ENCODE measurements around the gene MT1A.

Gene MT1A

GRCh38 chr16:56643833-56644232, 5.4 kb downstream of the MT1A start:
- no peak overlapping the region for H3K4me3 ChIP-seq (ENCODE audit: low read depth in 1 of 2, low read length in 2 of 2)
- H3K9ac ChIP-seq (ENCODE audit: low read depth, low read length) = no peak overlapping the region
- H4K20me1 ChIP-seq (ENCODE audit: insufficient read depth, low read length) = no peaks in the 10 kb centered on the region
- TF ChIP-seq CTCF (IDR thresholded peaks at IDR 0.05; ENCODE audit: borderline replicate concordance, extremely low read depth, low read length, poor library complexity, severe bottlenecking) = no peak
- no peak for ATAC-seq (ENCODE audit: insufficient read depth, low read depth)
- no peaks in the 10 kb centered on the region for H3K9me3 ChIP-seq (ENCODE audit: insufficient read depth, low read length, severe bottlenecking)
- no peak for DNase-seq
- H3K36me3 ChIP-seq (ENCODE audit: insufficient read depth, low read length) = no peaks in the 10 kb centered on the region
- no peak overlapping the region for H3K27ac ChIP-seq (ENCODE audit: low read length)
- no peak overlapping the region for H2AFZ ChIP-seq (ENCODE audit: low read depth, low read length)
- no peak overlapping the region for H3K4me2 ChIP-seq (ENCODE audit: insufficient read depth, low read length)
- H3K4me1 ChIP-seq (ENCODE audit: insufficient read depth, low read length) = no peaks in the 10 kb centered on the region
- no peaks in the 10 kb centered on the region for H3K79me2 ChIP-seq (ENCODE audit: insufficient read depth, low read length)
- H3K27me3 ChIP-seq (ENCODE audit: insufficient read depth, low read length, poor library complexity) = peaks cover 48% of the 10 kb centered on the region

GRCh38 chr16:56645311-56645710, 6.8 kb downstream of the MT1A start:
- no peak overlapping the region for H3K4me2 ChIP-seq (ENCODE audit: insufficient read depth, low read length)
- H3K79me2 ChIP-seq (ENCODE audit: insufficient read depth, low read length) = no peaks in the 10 kb centered on the region
- no peaks in the 10 kb centered on the region for H3K9me3 ChIP-seq (ENCODE audit: insufficient read depth, low read length, severe bottlenecking)
- no peak overlapping the region for H3K27ac ChIP-seq (ENCODE audit: low read length)
- no peak overlapping the region for H3K9ac ChIP-seq (ENCODE audit: low read depth, low read length)
- no peak overlapping the region for H2AFZ ChIP-seq (ENCODE audit: low read depth, low read length)
- DNase-seq (no peak), ATAC-seq (ENCODE audit: insufficient read depth, low read depth) (no peak)
- H3K27me3 ChIP-seq (ENCODE audit: insufficient read depth, low read length, poor library complexity) = peaks cover 47% of the 10 kb centered on the region
- H3K36me3 ChIP-seq (ENCODE audit: insufficient read depth, low read length) = no peaks in the 10 kb centered on the region
- H3K4me1 ChIP-seq (ENCODE audit: insufficient read depth, low read length) = no peaks in the 10 kb centered on the region
- TF ChIP-seq EZH2 (IDR thresholded peaks at IDR 0.05; ENCODE audit: borderline replicate concordance, low read depth, low read length, severe bottlenecking) = no peak
- no peak for TF ChIP-seq CTCF (IDR thresholded peaks at IDR 0.05; ENCODE audit: borderline replicate concordance, extremely low read depth, low read length, poor library complexity, severe bottlenecking)
- no peaks in the 10 kb centered on the region for H4K20me1 ChIP-seq (ENCODE audit: insufficient read depth, low read length)
- H3K4me3 ChIP-seq (ENCODE audit: low read depth in 1 of 2, low read length in 2 of 2) = no peak overlapping the region

- H4K20me1 ChIP-seq (ENCODE audit: insufficient read depth, low read length) = no peaks in the 10 kb centered on the region
- DNase-seq (no peak), ATAC-seq (ENCODE audit: insufficient read depth, low read depth) (no peak)
- TF ChIP-seq CTCF (IDR thresholded peaks at IDR 0.05; ENCODE audit: borderline replicate concordance, extremely low read depth, low read length, poor library complexity, severe bottlenecking) (no peak), EZH2 (IDR thresholded peaks at IDR 0.05; ENCODE audit: borderline replicate concordance, low read depth, low read length, severe bottlenecking) (no peak)
- no peaks in the 10 kb centered on the region for H3K36me3 ChIP-seq (ENCODE audit: insufficient read depth, low read length)
- H3K9ac ChIP-seq (ENCODE audit: low read depth, low read length) = no peak overlapping the region
- no peak overlapping the region for H3K4me2 ChIP-seq (ENCODE audit: insufficient read depth, low read length)
- H2AFZ ChIP-seq (ENCODE audit: low read depth, low read length) = no peak overlapping the region
- no peak overlapping the region for H3K27ac ChIP-seq (ENCODE audit: low read length)
- no peaks in the 10 kb centered on the region for H3K4me1 ChIP-seq (ENCODE audit: insufficient read depth, low read length)
- H3K79me2 ChIP-seq (ENCODE audit: insufficient read depth, low read length) = no peaks in the 10 kb centered on the region
- H3K27me3 ChIP-seq (ENCODE audit: insufficient read depth, low read length, poor library complexity) = peaks cover 46% of the 10 kb centered on the region
- H3K9me3 ChIP-seq (ENCODE audit: insufficient read depth, low read length, severe bottlenecking) = no peaks in the 10 kb centered on the region
- H3K4me3 ChIP-seq (ENCODE audit: low read depth in 1 of 2, low read length in 2 of 2) = no peak overlapping the region
Measured at GRCh38 chr16:56645838-56646237, 7.4 kb downstream of the MT1A start.
